ENCODE results near the gene L3MBTL3. TPM values are rescaled to one million over a fixed set of nuclear protein-coding genes. Genes with fewer than 3 reads are reported as not detected.

L3MBTL3 gene
- total RNA-seq, 1 donor from 2014 or later = 9.5 TPM

GRCh38 chr6:130029163-130029562, 10.8 kb downstream of the L3MBTL3 start:
- no peak for DNase-seq (ENCODE audit: low read depth)
- TF ChIP-seq CTCF (IDR thresholded peaks at IDR 0.05; ENCODE audit: insufficient read depth, low read length, poor library complexity, severe bottlenecking) = no peak
- Histone ChIP-seq H3K36me3 (ENCODE audit: control insufficient read depth, insufficient read depth, low read length) (no peaks in the 10 kb centered on the region), H3K27me3 (ENCODE audit: control insufficient read depth, insufficient read depth, low read length) (no peaks in the 10 kb centered on the region), H3K4me3 (ENCODE audit: low read depth, low read length) (no peak overlapping the region)

GRCh38 chr6:130032758-130033340, 14.5 kb downstream of the L3MBTL3 start:
- no peak for DNase-seq (ENCODE audit: low read depth)
- H3K36me3 ChIP-seq (ENCODE audit: control insufficient read depth, insufficient read depth, low read length) = no peaks in the 10 kb centered on the region
- H3K27me3 ChIP-seq (ENCODE audit: control insufficient read depth, insufficient read depth, low read length) = no peaks in the 10 kb centered on the region
- TF ChIP-seq CTCF (IDR thresholded peaks at IDR 0.05; ENCODE audit: insufficient read depth, low read length, poor library complexity, severe bottlenecking) = no peak
- H3K4me3 ChIP-seq (ENCODE audit: low read depth, low read length) = no peak overlapping the region

GRCh38 chr6:130033949-130034348, 15.6 kb downstream of the L3MBTL3 start:
- Histone ChIP-seq H3K27me3 (ENCODE audit: control insufficient read depth, insufficient read depth, low read length) (no peaks in the 10 kb centered on the region), H3K4me3 (ENCODE audit: low read depth, low read length) (no peak overlapping the region), H3K36me3 (ENCODE audit: control insufficient read depth, insufficient read depth, low read length) (no peaks in the 10 kb centered on the region)
- TF ChIP-seq CTCF (IDR thresholded peaks at IDR 0.05; ENCODE audit: insufficient read depth, low read length, poor library complexity, severe bottlenecking) = no peak
- no peak for DNase-seq (ENCODE audit: low read depth)

GRCh38 chr6:130034378-130035146, 16.2 kb downstream of the L3MBTL3 start:
- TF ChIP-seq CTCF (IDR thresholded peaks at IDR 0.05; ENCODE audit: insufficient read depth, low read length, poor library complexity, severe bottlenecking) = no peak
- DNase-seq (ENCODE audit: low read depth) = no peak

GRCh38 chr6:130035211-130035610, 16.8 kb downstream of the L3MBTL3 start:
- H3K27me3 ChIP-seq (ENCODE audit: control insufficient read depth, insufficient read depth, low read length) = no peaks in the 10 kb centered on the region
- no peak for TF ChIP-seq CTCF (IDR thresholded peaks at IDR 0.05; ENCODE audit: insufficient read depth, low read length, poor library complexity, severe bottlenecking)
- H3K36me3 ChIP-seq (ENCODE audit: control insufficient read depth, insufficient read depth, low read length) = no peaks in the 10 kb centered on the region
- H3K4me3 ChIP-seq (ENCODE audit: low read depth, low read length) = no peak overlapping the region
- no peak for DNase-seq (ENCODE audit: low read depth)

More at GRCh38 chr6:130034378-130035146, 16.2 kb downstream of the L3MBTL3 start:
- H3K4me3 ChIP-seq (ENCODE audit: low read depth, low read length) = no peak overlapping the region
- no peaks in the 10 kb centered on the region for H3K36me3 ChIP-seq (ENCODE audit: control insufficient read depth, insufficient read depth, low read length)
- H3K27me3 ChIP-seq (ENCODE audit: control insufficient read depth, insufficient read depth, low read length) = no peaks in the 10 kb centered on the region
